Muscle of arm (tissue), 14 donors: Measurements from ENCODE around the gene WEE1. TPM values are rescaled to one million over a fixed set of nuclear protein-coding genes. Genes with fewer than 3 reads are reported as not detected.
"Not testable (repeated sequence)": the region's sequence is repeated elsewhere in the genome, so short reads cannot be mapped to it uniquely, and the experiment has no call there.

Source experiments
- DNase-seq: peaks from one replicate; pipeline ENCODE4 v3.0.0-alpha.2; 2013
- long read RNA-seq, 11 donors: transcript quantifications; one replicate each; lab custom pipeline, GENCODE V29; 2026
- polyA plus RNA-seq, 12 donors: library from polyadenylated mRNA; unstranded; fragments of 120-200 nt; gene quantifications; one replicate each; pipeline ENCODE4 v1.2.1, GENCODE V29; 2013; ENCODE audit not compliant: insufficient read length in 12 of 12

Gene WEE1
- 10 to 100 TPM in 11 of 12 donors, not detected in 1; 27.3 to 64.9 (median 43.4) TPM for polyA plus RNA-seq
- long read RNA-seq, donor 1, transcript WEE1-202 (11 exons, 2,799 nt) = major isoform, 5 of 26 reads
- long read RNA-seq, donor 1, partial matches to known transcripts = 17 of 26 reads
- long read RNA-seq, donor 1, other reads (novel, unspliced or antisense) = 0 of 26 reads
- long read RNA-seq, donor 2, transcript WEE1-202 (11 exons, 2,799 nt) = major isoform, 7 of 7 reads
- long read RNA-seq, donor 2, partial matches to known transcripts = 0 of 7 reads
- long read RNA-seq, donor 2, other reads (novel, unspliced or antisense) = 0 of 7 reads
- long read RNA-seq, donor 3, partial matches to known transcripts = 19 of 21 reads
- long read RNA-seq, donor 3, other reads (novel, unspliced or antisense) = 0 of 21 reads
- long read RNA-seq, donor 4, partial matches to known transcripts = 0 of 5 reads
- long read RNA-seq, donor 4, other reads (novel, unspliced or antisense) = 0 of 5 reads
- long read RNA-seq, donor 5 = 0 reads
- long read RNA-seq, donor 6, full-length matches to known transcripts = 2 of 2 reads
- long read RNA-seq, donor 6, partial matches to known transcripts = 0 of 2 reads
- long read RNA-seq, donor 6, other reads (novel, unspliced or antisense) = 0 of 2 reads
- long read RNA-seq, donor 7 = 0 reads
- long read RNA-seq, donor 8, full-length matches to known transcripts = 10 of 25 reads
- long read RNA-seq, donor 8, partial matches to known transcripts = 15 of 25 reads
- long read RNA-seq, donor 8, other reads (novel, unspliced or antisense) = 0 of 25 reads
- long read RNA-seq, donor 9, partial matches to known transcripts = 0 of 1 reads
- long read RNA-seq, donor 9, other reads (novel, unspliced or antisense) = 0 of 1 reads
- long read RNA-seq, donor 10, full-length matches to known transcripts = 3 of 3 reads
- long read RNA-seq, donor 10, partial matches to known transcripts = 0 of 3 reads
- long read RNA-seq, donor 10, other reads (novel, unspliced or antisense) = 0 of 3 reads
- long read RNA-seq, donor 11, transcript WEE1-202 (11 exons, 2,799 nt) = major isoform, 6 of 6 reads
- long read RNA-seq, donor 11, partial matches to known transcripts = 0 of 6 reads
- long read RNA-seq, donor 11, other reads (novel, unspliced or antisense) = 0 of 6 reads

DNA sequence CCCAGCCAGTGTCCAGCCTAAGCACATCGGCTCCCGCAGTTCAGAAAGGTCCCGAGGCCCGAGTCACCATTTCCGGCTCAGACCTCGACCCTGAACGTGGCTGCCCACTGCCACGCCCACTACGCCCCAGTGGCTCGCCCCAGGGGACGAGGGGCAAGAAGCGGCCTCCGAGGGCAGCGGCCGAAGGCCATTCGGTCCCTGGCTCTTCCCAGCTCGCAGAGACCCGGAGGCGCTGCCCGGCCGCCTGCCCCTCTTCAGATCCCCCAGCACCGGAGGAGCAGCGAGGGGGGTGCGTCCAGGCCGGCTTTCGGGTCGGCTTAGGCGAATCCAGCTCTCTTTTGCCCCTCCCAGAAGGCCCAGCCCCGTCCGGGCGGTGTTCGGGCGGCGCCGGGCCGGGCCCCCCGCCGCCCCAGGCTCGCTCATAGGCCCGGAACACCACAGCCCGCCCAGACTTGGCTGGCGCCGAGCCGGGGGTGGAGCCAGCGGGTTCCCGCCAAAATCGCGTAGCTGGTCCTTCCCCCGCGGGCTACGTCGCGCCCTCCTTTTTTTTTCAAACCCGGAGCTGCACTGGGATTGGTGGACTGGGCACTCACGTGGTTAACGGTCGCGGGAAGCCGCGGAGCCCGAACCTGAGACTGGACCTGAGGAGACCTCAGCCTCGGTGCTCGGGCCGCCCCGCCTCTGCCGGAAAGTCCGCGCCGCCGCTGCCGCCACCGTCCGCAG lies at the start of gene WEE1:
WEE1 (plus strand) TSS at position 619 of the 723 bp plus-strand sequence. CDS start 264 bp downstream, outside the sequence.
- peak; percentile 97 for DNase-seq

GRCh38 chr11:9524001-9524400 lies 49.5 kb upstream of the WEE1 start:
- no peak for DNase-seq

GRCh38 chr11:9525116-9525515 lies 48.4 kb upstream of the WEE1 start:
- DNase-seq = no peak

DNA sequence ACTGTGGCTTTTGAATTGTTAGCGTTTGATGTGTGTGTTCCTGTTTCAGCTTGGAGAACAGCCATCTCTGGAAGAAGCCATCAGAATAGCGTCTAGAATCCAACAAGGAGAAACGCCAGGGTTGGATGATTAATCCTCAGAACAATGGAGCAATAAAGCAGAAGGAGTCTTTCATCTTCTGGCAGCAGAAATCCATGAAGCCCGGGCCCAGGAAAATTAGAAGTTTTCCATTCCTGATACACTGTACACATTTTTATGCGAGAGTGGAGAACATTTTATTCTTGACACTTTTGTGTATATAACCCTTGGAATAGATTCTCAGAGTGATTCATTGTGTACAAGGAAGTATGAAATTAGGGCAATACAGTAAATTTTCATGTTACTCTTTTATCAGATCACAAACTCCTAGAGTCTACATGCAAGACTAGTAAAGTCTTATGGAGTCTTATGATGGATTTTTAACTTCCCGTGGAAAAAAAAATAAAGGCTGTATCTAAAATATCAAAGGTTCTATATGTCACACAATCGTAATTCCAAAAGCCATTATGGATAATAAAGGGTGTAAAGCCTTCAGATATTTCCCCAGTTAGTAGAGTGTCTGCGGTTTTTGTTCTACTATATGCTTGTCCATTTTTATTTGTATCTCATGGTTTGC lies 45.9 kb upstream of the WEE1 start:
- peak; percentile 70 for DNase-seq

- no peak for DNase-seq
These were observed 45.4 kb upstream of the WEE1 start for GRCh38 chr11:9528136-9528501.

DNA sequence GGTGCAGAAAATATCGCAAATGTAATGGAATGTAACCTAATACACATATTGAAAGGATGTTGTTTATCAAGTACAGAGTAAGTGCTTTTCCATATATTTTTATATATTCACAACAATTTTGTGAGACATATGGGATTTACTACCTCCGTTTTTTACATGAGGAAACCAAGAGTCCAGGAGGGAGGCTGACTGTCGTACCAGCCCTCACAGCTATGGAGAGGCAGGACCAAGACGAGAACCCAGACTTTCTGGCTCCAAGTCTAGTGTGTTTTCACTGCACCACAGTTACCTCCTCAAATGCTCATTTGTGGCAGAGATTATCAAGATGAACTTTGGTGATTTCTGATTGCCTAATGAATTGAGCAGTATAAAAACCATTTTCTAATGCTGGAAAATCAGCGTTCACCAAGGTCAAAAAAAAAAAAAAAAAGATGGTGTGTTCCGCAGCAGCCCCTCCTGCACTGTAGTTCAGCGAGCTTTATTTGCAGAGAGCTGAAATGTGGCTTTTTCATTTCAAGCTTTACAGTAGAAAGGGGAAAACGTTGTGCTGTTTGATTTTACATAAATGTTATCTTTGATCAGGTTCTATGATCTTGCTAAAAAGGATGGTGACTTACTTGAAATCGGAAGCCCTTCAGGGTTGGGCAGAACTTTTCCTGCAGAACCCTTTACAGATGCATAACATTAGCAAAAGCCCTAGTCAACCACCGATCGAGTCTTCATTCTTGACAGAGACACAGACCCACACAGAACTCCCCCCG lies 44.7 kb upstream of the WEE1 start:
- no peak for DNase-seq

DNA sequence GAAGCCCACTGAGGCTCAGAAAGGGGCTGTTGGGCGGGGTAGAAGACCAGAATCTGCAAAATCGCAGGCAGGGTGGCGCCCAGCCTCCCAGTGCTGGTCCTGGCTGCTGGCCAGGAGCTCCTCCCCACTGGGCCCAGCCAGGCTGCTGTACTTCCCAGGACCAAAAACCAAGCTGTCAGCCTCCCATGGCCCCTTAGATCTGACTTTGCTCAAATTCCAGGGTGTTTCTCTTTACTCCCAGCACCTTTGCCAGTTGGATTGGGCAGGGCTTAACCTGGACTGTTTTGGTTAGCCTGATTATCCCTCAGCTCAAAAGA lies 44.2 kb upstream of the WEE1 start:
- DNase-seq = no peak

- DNase-seq = no peak
These were observed 43.3 kb upstream of the WEE1 start for GRCh38 chr11:9530020-9530621.

- no peak for DNase-seq
These were observed 42.4 kb upstream of the WEE1 start for GRCh38 chr11:9530901-9531625.

DNA sequence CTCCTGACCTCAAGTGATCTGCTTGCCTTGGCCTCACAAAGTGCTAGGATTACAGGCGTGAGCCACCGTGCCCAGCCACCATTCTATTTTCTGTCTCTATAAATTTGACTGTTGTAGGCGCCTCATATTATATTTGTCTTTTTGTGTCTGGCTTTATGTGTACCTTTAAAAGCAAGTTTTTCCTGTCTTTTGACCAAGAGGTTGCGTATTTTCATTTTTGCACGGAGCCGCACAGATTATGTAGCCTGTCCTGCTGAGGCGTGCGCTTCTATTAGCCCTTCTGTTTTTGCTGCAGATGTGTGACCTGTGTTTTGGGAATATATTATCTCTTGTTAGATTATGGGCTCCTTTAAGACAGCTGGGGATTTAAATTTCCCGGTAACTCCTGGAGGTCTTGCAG lies 40.4 kb upstream of the WEE1 start:
- no peak for DNase-seq

- DNase-seq = no peak
These were observed 39.6 kb upstream of the WEE1 start for GRCh38 chr11:9533736-9534473.

GRCh38 chr11:9535189-9535781 lies 38.2 kb upstream of the WEE1 start:
- DNase-seq = no peak

DNA sequence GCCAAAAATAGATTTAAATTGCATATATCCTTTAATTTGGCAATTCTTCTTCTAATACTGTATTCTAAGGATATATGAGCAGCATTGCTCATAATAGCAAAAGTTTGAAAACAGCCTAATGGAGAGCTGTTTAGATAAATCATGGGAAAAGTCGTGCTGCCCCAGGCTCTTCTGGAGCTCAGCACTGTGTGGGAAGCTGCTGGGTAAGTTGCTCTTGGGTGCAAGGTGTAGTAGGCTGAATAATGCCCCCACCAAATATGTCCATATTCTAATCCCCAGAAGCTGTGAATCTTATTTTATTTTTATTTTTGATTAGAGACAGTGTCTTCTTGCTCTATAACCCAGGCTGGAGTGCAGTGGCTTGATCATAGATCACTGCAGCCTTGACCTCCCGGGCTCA lies 34.9 kb upstream of the WEE1 start:
- DNase-seq = no peak

- not testable (repeated sequence) for DNase-seq
These were observed 24.3 kb upstream of the WEE1 start for GRCh38 chr11:9549216-9549615.

GRCh38 chr11:9550191-9550628 lies 23.3 kb upstream of the WEE1 start:
- DNase-seq = no peak

- no peak for DNase-seq
These were observed 12.0 kb upstream of the WEE1 start for GRCh38 chr11:9561279-9561982.

- DNase-seq = no peak
These were observed 10.8 kb upstream of the WEE1 start for GRCh38 chr11:9562716-9563115.
